ENCODE data around the gene RCN2. TPM values are rescaled to one million over a fixed set of nuclear protein-coding genes. Genes with fewer than 3 reads are reported as not detected.

Gene RCN2
- total RNA-seq, 1 experiment from 2014 or later, result 93.4 TPM

DNA sequence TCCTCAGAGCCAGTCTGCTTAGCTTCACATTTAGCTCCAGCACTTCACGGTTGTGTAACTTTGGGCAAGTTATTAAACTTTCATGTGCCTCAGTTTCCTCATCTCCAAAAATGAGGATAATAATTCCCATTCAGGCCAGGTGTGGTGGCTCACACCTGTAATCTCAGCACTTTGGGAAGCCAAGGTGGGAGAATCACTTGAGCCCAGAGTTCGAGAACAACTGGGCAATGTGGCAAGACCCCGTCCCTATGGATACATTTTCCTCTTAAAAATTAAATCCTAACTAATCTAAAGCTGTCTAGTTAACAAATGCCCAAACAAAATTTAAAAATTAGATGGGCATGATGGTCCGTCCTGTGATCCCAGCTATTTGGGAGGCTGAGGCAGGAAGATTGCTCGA is 7.2 kb downstream of the RCN2 start:
- intact Hi-C loops (cut with micrococcal nuclease; ENCODE audit: unreplicated experiment), result no loop called here
- CTCF ChIA-PET, result no interaction called here
- no TSS peak for BruUV-seq (replicated peaks)
- Mint-ChIP-seq H3K36me3 (ENCODE audit: insufficient read depth, unreplicated experiment) (peaks cover 17% of the 10 kb centered on the region), H3K9me3 (ENCODE audit: low read depth, unreplicated experiment) (no peaks in the 10 kb centered on the region), H3K27me3 (ENCODE audit: unreplicated experiment) (no peaks in the 10 kb centered on the region), H3K4me3 (ENCODE audit: low read depth, unreplicated experiment) (no peak overlapping the region), H3K27ac (ENCODE audit: unreplicated experiment) (no peak overlapping the region), H3K4me1 (ENCODE audit: low read depth, unreplicated experiment) (no peaks in the 10 kb centered on the region)
- TF ChIP-seq, protein P1, sequence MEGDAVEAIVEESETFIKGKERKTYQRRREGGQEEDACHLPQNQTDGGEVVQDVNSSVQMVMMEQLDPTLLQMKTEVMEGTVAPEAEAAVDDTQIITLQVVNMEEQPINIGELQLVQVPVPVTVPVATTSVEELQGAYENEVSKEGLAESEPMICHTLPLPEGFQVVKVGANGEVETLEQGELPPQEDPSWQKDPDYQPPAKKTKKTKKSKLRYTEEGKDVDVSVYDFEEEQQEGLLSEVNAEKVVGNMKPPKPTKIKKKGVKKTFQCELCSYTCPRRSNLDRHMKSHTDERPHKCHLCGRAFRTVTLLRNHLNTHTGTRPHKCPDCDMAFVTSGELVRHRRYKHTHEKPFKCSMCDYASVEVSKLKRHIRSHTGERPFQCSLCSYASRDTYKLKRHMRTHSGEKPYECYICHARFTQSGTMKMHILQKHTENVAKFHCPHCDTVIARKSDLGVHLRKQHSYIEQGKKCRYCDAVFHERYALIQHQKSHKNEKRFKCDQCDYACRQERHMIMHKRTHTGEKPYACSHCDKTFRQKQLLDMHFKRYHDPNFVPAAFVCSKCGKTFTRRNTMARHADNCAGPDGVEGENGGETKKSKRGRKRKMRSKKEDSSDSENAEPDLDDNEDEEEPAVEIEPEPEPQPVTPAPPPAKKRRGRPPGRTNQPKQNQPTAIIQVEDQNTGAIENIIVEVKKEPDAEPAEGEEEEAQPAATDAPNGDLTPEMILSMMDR (IDR thresholded peaks at IDR 0.05; ENCODE audit: unreplicated experiment), result no peak
- no peak for DNase-seq

DNA sequence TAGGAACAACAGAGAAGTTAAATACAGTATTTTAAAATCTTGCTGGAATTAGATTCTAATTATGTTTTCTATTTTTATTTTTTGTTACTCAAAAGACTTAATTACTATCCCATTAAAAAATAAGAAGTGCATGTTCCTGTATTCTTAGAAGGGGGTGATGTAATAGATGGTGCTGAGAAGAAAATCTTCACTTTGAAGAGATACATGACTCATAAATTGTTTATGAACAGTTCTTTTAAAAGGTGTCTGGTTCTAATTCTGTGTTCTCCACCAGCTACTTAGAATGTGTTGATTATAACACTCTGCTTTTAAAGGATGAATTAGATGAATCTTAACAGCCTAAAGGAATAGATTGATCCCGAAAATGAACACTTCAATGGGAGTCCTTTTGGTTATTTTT is 8.2 kb downstream of the RCN2 start:
- Mint-ChIP-seq H3K4me3 (ENCODE audit: low read depth, unreplicated experiment) (no peak overlapping the region), H3K9me3 (ENCODE audit: low read depth, unreplicated experiment) (no peaks in the 10 kb centered on the region), H3K4me1 (ENCODE audit: low read depth, unreplicated experiment) (no peaks in the 10 kb centered on the region), H3K27ac (ENCODE audit: unreplicated experiment) (no peak overlapping the region), H3K27me3 (ENCODE audit: unreplicated experiment) (no peaks in the 10 kb centered on the region), H3K36me3 (ENCODE audit: insufficient read depth, unreplicated experiment) (peaks cover 23% of the 10 kb centered on the region)
- no peak for DNase-seq
- intact Hi-C loops (cut with micrococcal nuclease; ENCODE audit: unreplicated experiment), result no loop called here
- BruUV-seq (replicated peaks), result no TSS peak
- TF ChIP-seq, protein P1 (IDR thresholded peaks at IDR 0.05; ENCODE audit: unreplicated experiment), result no peak
- CTCF ChIA-PET, result no interaction called here

DNA sequence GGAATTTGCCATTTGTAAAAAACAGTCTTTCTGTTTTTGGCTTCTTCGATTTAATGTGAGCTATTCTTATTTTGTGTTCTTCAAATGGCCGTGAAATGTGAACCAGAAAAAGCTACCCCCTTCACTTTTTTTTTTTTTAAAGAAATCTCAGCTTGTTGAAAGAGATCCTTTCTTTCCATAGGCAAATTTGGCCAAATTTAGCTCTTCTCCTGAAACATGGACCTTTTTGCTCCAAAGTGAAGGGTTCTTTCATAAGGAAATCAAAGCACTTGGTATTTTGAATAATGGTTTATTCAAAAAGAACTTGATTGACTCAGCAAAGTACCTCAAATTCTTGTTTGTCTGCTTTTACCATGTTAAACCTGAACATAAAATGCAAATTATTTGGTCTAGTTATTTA is 10.1 kb downstream of the RCN2 start:
- BruUV-seq (replicated peaks), result no TSS peak
- Mint-ChIP-seq H3K9me3 (ENCODE audit: low read depth, unreplicated experiment) (no peaks in the 10 kb centered on the region), H3K27ac (ENCODE audit: unreplicated experiment) (no peak overlapping the region), H3K27me3 (ENCODE audit: unreplicated experiment) (no peaks in the 10 kb centered on the region), H3K36me3 (ENCODE audit: insufficient read depth, unreplicated experiment) (peaks cover 20% of the 10 kb centered on the region), H3K4me1 (ENCODE audit: low read depth, unreplicated experiment) (no peaks in the 10 kb centered on the region), H3K4me3 (ENCODE audit: low read depth, unreplicated experiment) (no peak overlapping the region)
- CTCF ChIA-PET, result interaction anchor here (1.7 kb wide), 1 partner anchor 10 kb away, joined by 3 read pairs; the partner anchor contains the start of gene RCN2
- intact Hi-C loops (cut with micrococcal nuclease; ENCODE audit: unreplicated experiment), result no loop called here
- no peak for DNase-seq
- TF ChIP-seq, protein P1 (IDR thresholded peaks at IDR 0.05; ENCODE audit: unreplicated experiment), result no peak

DNA sequence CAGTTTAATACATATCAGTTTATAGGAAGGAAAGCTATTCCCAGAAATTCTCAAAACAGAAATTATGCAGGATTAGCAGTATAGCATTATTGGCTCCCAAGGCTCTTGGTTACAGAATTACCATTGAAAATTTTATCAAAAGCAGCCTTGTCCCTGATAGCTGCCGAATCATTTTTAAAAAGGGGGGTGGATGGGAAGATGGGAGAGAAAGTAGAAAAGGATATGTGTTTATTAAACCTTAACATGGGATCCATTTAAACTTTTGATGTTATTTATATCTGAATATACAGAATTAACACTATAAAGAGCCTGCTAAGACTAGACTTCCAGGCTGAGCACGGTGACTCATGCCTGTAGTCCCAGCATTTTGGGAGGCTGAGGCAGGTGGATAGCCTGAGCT is 10.8 kb downstream of the RCN2 start:
- Mint-ChIP-seq H3K9me3 (ENCODE audit: low read depth, unreplicated experiment) (no peaks in the 10 kb centered on the region), H3K4me1 (ENCODE audit: low read depth, unreplicated experiment) (no peaks in the 10 kb centered on the region), H3K4me3 (ENCODE audit: low read depth, unreplicated experiment) (no peak overlapping the region), H3K27me3 (ENCODE audit: unreplicated experiment) (no peaks in the 10 kb centered on the region), H3K36me3 (ENCODE audit: insufficient read depth, unreplicated experiment) (peaks cover 23% of the 10 kb centered on the region), H3K27ac (ENCODE audit: unreplicated experiment) (no peak overlapping the region)
- CTCF ChIA-PET, result interaction anchor here (1.7 kb wide), 1 partner anchor 11 kb away, joined by 3 read pairs; the partner anchor contains the start of gene RCN2
- TF ChIP-seq, protein P1 (IDR thresholded peaks at IDR 0.05; ENCODE audit: unreplicated experiment), result no peak
- no peak for DNase-seq
- no TSS peak for BruUV-seq (replicated peaks)
- intact Hi-C loops (cut with micrococcal nuclease; ENCODE audit: unreplicated experiment), result no loop called here
